ENCODE measurements around the gene APOL6. TPM values are rescaled to one million over a fixed set of nuclear protein-coding genes. Genes with fewer than 3 reads are reported as not detected.

The APOL6 gene
- total and polyA plus RNA-seq, 2 of the 13 experiments (the other 11 are each of a cell fraction or from before 2014, with no cell fraction given) = 5.2 to 7.5 TPM

GRCh38 chr22:35601743-35602615 lies 46.3 kb upstream of the APOL6 start (continued):
- no peak for TF ChIP-seq U2AF1 (optimal IDR thresholded peaks at IDR 0.05; ENCODE audit: low read depth, low read length)
- TF ChIP-seq ZMYM4 (CRISPR knock-in tag; IDR thresholded peaks at IDR 0.05) = no peak
- TF ChIP-seq NONO (IDR thresholded peaks at IDR 0.05) = 0 out of 2 replicates have a peak, but pooled peaks have one; percentile 3
- TF ChIP-seq NONO (CRISPR knock-in tag; conservative IDR thresholded peaks at IDR 0.05) = no peak
- no peak for TF ChIP-seq ISL2 (CRISPR knock-in tag; IDR thresholded peaks at IDR 0.05)
- no peak for TF ChIP-seq ZNF749 (CRISPR knock-in tag; IDR thresholded peaks at IDR 0.05; ENCODE audit: borderline replicate concordance)
- TF ChIP-seq ZNF513 (CRISPR knock-in tag; conservative IDR thresholded peaks at IDR 0.05) = no peak
- no peak for TF ChIP-seq RARA (CRISPR knock-in tag; IDR thresholded peaks at IDR 0.05)

GRCh38 chr22:35604621-35605368 lies 43.5 kb upstream of the APOL6 start:
- CTCF ChIA-PET (ENCODE audit: low intra/inter-chr PET ratio, low total read pairs) = no interaction called here
- no peak overlapping the region for H3K4me3 ChIP-seq (replicated peaks in 1 of 3; ENCODE audit: insufficient read depth in 1 of 3, low read depth in 2 of 3, low read length in 3 of 3)
- H3K27ac ChIP-seq (ENCODE audit: extremely low read length, insufficient read depth, low read length) = no peak overlapping the region
- H3K36me3 ChIP-seq (replicated peaks in 1 of 2; ENCODE audit: control insufficient read depth in 1 of 2, insufficient read depth in 2 of 2, low read length in 2 of 2) = no peaks in the 10 kb centered on the region
- in situ Hi-C loops (cut with HindIII; ENCODE audit: extremely low pct_ligation_motif_present, low pct_unique_long_range_greater_than_20kb) (no loop called here), intact Hi-C loops (cut with micrococcal nuclease; ENCODE audit: unreplicated experiment) (no loop called here)
- no peak overlapping the region for H2AFZ ChIP-seq (ENCODE audit: low read length)
- H3K27me3 ChIP-seq (ENCODE audit: control insufficient read depth in 1 of 2, insufficient read depth in 2 of 2, low read length in 2 of 2) = peaks cover 0 to 12% of the 10 kb centered on the region in 2 experiments; a peak in 1 of 5 replicates
- ATAC-seq (peak; percentile 33; the same call in 1 of the 3 replicates), DNase-seq (ENCODE audit: low spot score) (no peak), FAIRE-seq (no peak)
- POLR2A ChIA-PET = no interaction called here
- H3K79me2 ChIP-seq (ENCODE audit: insufficient read depth, low read length) = no peaks in the 10 kb centered on the region
- H3K4me2 ChIP-seq (ENCODE audit: low read depth, low read length) = no peak overlapping the region
- H4K20me1 ChIP-seq (ENCODE audit: insufficient read depth, low read length) = no peaks in the 10 kb centered on the region
- H3K4me1 ChIP-seq (ENCODE audit: insufficient read depth, low read length) = no peaks in the 10 kb centered on the region
- TF ChIP-seq ZNF652 (CRISPR knock-in tag; IDR thresholded peaks at IDR 0.05; ENCODE audit: borderline replicate concordance, low read depth) = no peak
- TF ChIP-seq GATAD2A (CRISPR knock-in tag; IDR thresholded peaks at IDR 0.05) = no peak
- TF ChIP-seq RCOR2 (CRISPR knock-in tag; IDR thresholded peaks at IDR 0.05) = no peak
- no peak for TF ChIP-seq ZMYM2 (CRISPR knock-in tag; IDR thresholded peaks at IDR 0.05)
- no peak for TF ChIP-seq RNF2 (conservative IDR thresholded peaks at IDR 0.05; ENCODE audit: low read depth)
- TF ChIP-seq NCOA5 (CRISPR knock-in tag; IDR thresholded peaks at IDR 0.05) = no peak
- no peak for TF ChIP-seq PATZ1 (CRISPR knock-in tag; IDR thresholded peaks at IDR 0.05)
- BruUV-seq (replicated peaks) = no TSS peak
- WGBS (ENCODE audit: low lambda C conversion rate) = 16% methylated on average over 9 of the region's 9 CpGs
- no peak overlapping the region for H3K9ac ChIP-seq (ENCODE audit: insufficient read depth, low read depth, low read length)
- H3K9me3 ChIP-seq (ENCODE audit: low read length) = no peaks in the 10 kb centered on the region
